ENCODE results near the gene CAMTA1. TPM values are rescaled to one million over a fixed set of nuclear protein-coding genes. Genes with fewer than 3 reads are reported as not detected.

CAMTA1 gene
- total RNA-seq, 1 donor from 2014 or later: 268 TPM

- no peaks in the 10 kb centered on the region for H3K36me3 ChIP-seq
- no peak overlapping the region for H3K4me3 Mint-ChIP-seq
- no peak overlapping the region for H2AFZ ChIP-seq (replicated peaks)
- H3K4me2 ChIP-seq: no peak overlapping the region
- H3K27ac Mint-ChIP-seq: no peak overlapping the region
- H3K79me2 ChIP-seq (ENCODE audit: low read depth): no peaks in the 10 kb centered on the region
- H3K4me1 Mint-ChIP-seq: peaks cover 4% of the 10 kb centered on the region
- no peaks in the 10 kb centered on the region for H3K9me3 Mint-ChIP-seq
- no peaks in the 10 kb centered on the region for H3K27me3 ChIP-seq
- H3K4me3 ChIP-seq: no peak overlapping the region
- H4K20me1 ChIP-seq (ENCODE audit: low read depth): no peaks in the 10 kb centered on the region
- H3K27me3 Mint-ChIP-seq (ENCODE audit: insufficient read depth, low read depth): peaks cover 5% of the 10 kb centered on the region
- TF ChIP-seq EZH2 (IDR thresholded peaks at IDR 0.05) (no peak), CTCF (IDR thresholded peaks at IDR 0.05) (no peak), EZH2phosphoT487 (IDR thresholded peaks at IDR 0.05) (no peak)
- no peaks in the 10 kb centered on the region for H3K4me1 ChIP-seq
- no peaks in the 10 kb centered on the region for H3K36me3 Mint-ChIP-seq
- no peaks in the 10 kb centered on the region for H3F3A ChIP-seq (ENCODE audit: low read depth)
- DNase-seq (ENCODE audit: low spot score): no peak
- H3K9ac ChIP-seq: no peak overlapping the region
- no peak overlapping the region for H3K27ac ChIP-seq
- no peaks in the 10 kb centered on the region for H3K9me3 ChIP-seq (ENCODE audit: low read depth)
Observed at GRCh38 chr1:7628273-7628672, 843.0 kb downstream of the CAMTA1 start.

DNA sequence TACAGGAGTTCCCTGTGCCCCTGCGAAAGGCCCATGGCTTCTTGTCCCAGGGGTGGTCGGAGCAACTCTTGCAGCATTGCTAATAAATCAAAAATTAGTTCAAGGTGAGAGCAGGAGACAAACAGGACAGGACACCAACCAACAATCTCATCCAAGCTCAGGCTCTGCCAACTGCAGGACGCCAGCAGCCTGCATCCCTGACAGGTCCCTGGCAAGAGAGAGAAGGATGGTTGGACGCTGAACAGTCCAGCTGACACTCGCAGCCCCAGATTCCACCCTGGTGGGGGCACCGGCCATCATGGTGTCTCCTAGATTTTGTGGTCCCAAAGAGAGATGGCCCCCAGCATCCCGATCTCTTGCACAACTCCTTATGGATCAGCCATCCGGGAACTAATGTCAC, 843.8 kb downstream of the CAMTA1 start:
- H3K9ac ChIP-seq: no peak overlapping the region
- H3K36me3 Mint-ChIP-seq: no peaks in the 10 kb centered on the region
- no peaks in the 10 kb centered on the region for H3F3A ChIP-seq (ENCODE audit: low read depth)
- no peaks in the 10 kb centered on the region for H4K20me1 ChIP-seq (ENCODE audit: low read depth)
- no peaks in the 10 kb centered on the region for H3K4me1 ChIP-seq
- H3K9me3 Mint-ChIP-seq: no peaks in the 10 kb centered on the region
- H3K4me3 Mint-ChIP-seq: no peak overlapping the region
- no peaks in the 10 kb centered on the region for H3K9me3 ChIP-seq (ENCODE audit: low read depth)
- H3K4me3 ChIP-seq: no peak overlapping the region
- no peaks in the 10 kb centered on the region for H3K79me2 ChIP-seq (ENCODE audit: low read depth)
- H3K27me3 ChIP-seq: no peaks in the 10 kb centered on the region
- TF ChIP-seq EZH2phosphoT487 (IDR thresholded peaks at IDR 0.05) (no peak), EZH2 (IDR thresholded peaks at IDR 0.05) (no peak), CTCF (IDR thresholded peaks at IDR 0.05) (no peak)
- H3K27ac ChIP-seq: no peak overlapping the region
- peaks cover 4% of the 10 kb centered on the region for H3K4me1 Mint-ChIP-seq
- no peak for DNase-seq (ENCODE audit: low spot score)
- H3K36me3 ChIP-seq: no peaks in the 10 kb centered on the region
- peaks cover 2% of the 10 kb centered on the region for H3K27me3 Mint-ChIP-seq (ENCODE audit: insufficient read depth, low read depth)
- H2AFZ ChIP-seq (replicated peaks): no peak overlapping the region
- no peak overlapping the region for H3K27ac Mint-ChIP-seq
- H3K4me2 ChIP-seq: no peak overlapping the region

GRCh38 chr1:7629465-7630195, 844.4 kb downstream of the CAMTA1 start:
- TF ChIP-seq CTCF (IDR thresholded peaks at IDR 0.05) (no peak), EZH2phosphoT487 (IDR thresholded peaks at IDR 0.05) (no peak), EZH2 (IDR thresholded peaks at IDR 0.05) (no peak)
- no peak overlapping the region for H3K27ac ChIP-seq
- no peaks in the 10 kb centered on the region for H3K36me3 ChIP-seq
- no peak overlapping the region for H3K4me2 ChIP-seq
- no peak overlapping the region for H2AFZ ChIP-seq (replicated peaks)
- no peaks in the 10 kb centered on the region for H4K20me1 ChIP-seq (ENCODE audit: low read depth)
- Mint-ChIP-seq H3K4me3 (no peak overlapping the region), H3K9me3 (no peaks in the 10 kb centered on the region), H3K36me3 (no peaks in the 10 kb centered on the region), H3K4me1 (peaks cover 4% of the 10 kb centered on the region), H3K27me3 (ENCODE audit: insufficient read depth, low read depth) (peaks cover 3% of the 10 kb centered on the region), H3K27ac (no peak overlapping the region)
- no peak overlapping the region for H3K4me3 ChIP-seq
- no peaks in the 10 kb centered on the region for H3K79me2 ChIP-seq (ENCODE audit: low read depth)
- DNase-seq (ENCODE audit: low spot score): no peak
- no peak overlapping the region for H3K9ac ChIP-seq
- H3F3A ChIP-seq (ENCODE audit: low read depth): no peaks in the 10 kb centered on the region
- no peaks in the 10 kb centered on the region for H3K27me3 ChIP-seq
- no peaks in the 10 kb centered on the region for H3K4me1 ChIP-seq
- no peaks in the 10 kb centered on the region for H3K9me3 ChIP-seq (ENCODE audit: low read depth)

Data from neural progenitor cell (in vitro differentiated cells).